ENCODE measurements around the gene SGCA.

SGCA gene

GRCh38 chr17:50167371-50167770 is 1.6 kb downstream of the SGCA start:
- DNase-seq (ENCODE audit: low read depth) = no peak

GRCh38 chr17:50168319-50168718 is 2.5 kb downstream of the SGCA start:
- no peak for DNase-seq (ENCODE audit: low read depth)

GRCh38 chr17:50169121-50169764 is 3.4 kb downstream of the SGCA start:
- DNase-seq (ENCODE audit: low read depth) = peak; percentile 69

GRCh38 chr17:50169881-50170459 is 4.2 kb downstream of the SGCA start:
- no peak for DNase-seq (ENCODE audit: low read depth)

- DNase-seq (ENCODE audit: low read depth) = no peak
Measured at GRCh38 chr17:50170662-50171370, 5.0 kb downstream of the SGCA start.

GRCh38 chr17:50171371-50172071 is 5.7 kb downstream of the SGCA start:
- DNase-seq (ENCODE audit: low read depth) = no peak

- DNase-seq (ENCODE audit: low read depth) = no peak
Measured at GRCh38 chr17:50172130-50172529, 6.3 kb downstream of the SGCA start.

GRCh38 chr17:50172936-50173334 is 7.1 kb downstream of the SGCA start:
- DNase-seq (ENCODE audit: low read depth) = no peak

GRCh38 chr17:50173335-50173941 is 7.6 kb downstream of the SGCA start:
- DNase-seq (ENCODE audit: low read depth) = peak; percentile 93

- no peak for DNase-seq (ENCODE audit: low read depth)
Measured at GRCh38 chr17:50174444-50174843, 8.6 kb downstream of the SGCA start.

GRCh38 chr17:50175035-50175807 is 9.4 kb downstream of the SGCA start:
- no peak for DNase-seq (ENCODE audit: low read depth)

- peak; percentile 14 for DNase-seq (ENCODE audit: low read depth)
Measured at GRCh38 chr17:50176559-50177357, 11.0 kb downstream of the SGCA start.

- DNase-seq (ENCODE audit: low read depth) = peak; percentile 10
Measured at GRCh38 chr17:50177476-50177875, 11.7 kb downstream of the SGCA start.

GRCh38 chr17:50177983-50178834 is 12.4 kb downstream of the SGCA start:
- DNase-seq (ENCODE audit: low read depth) = peak; percentile 95

- peak; percentile 9 for DNase-seq (ENCODE audit: low read depth)
Measured at GRCh38 chr17:50180111-50180510, 14.3 kb downstream of the SGCA start.

GRCh38 chr17:50180620-50181019 is 14.8 kb downstream of the SGCA start:
- DNase-seq (ENCODE audit: low read depth) = peak; percentile 8

- DNase-seq (ENCODE audit: low read depth) = no peak
Measured at GRCh38 chr17:50181144-50181543, 15.3 kb downstream of the SGCA start.

GRCh38 chr17:50181591-50182560 is 16.1 kb downstream of the SGCA start:
- DNase-seq (ENCODE audit: low read depth) = peak; percentile 63

Data from iris pigment epithelial cell (primary cell).